ENCODE results near the gene ZNF530.

ZNF530 gene

DNA sequence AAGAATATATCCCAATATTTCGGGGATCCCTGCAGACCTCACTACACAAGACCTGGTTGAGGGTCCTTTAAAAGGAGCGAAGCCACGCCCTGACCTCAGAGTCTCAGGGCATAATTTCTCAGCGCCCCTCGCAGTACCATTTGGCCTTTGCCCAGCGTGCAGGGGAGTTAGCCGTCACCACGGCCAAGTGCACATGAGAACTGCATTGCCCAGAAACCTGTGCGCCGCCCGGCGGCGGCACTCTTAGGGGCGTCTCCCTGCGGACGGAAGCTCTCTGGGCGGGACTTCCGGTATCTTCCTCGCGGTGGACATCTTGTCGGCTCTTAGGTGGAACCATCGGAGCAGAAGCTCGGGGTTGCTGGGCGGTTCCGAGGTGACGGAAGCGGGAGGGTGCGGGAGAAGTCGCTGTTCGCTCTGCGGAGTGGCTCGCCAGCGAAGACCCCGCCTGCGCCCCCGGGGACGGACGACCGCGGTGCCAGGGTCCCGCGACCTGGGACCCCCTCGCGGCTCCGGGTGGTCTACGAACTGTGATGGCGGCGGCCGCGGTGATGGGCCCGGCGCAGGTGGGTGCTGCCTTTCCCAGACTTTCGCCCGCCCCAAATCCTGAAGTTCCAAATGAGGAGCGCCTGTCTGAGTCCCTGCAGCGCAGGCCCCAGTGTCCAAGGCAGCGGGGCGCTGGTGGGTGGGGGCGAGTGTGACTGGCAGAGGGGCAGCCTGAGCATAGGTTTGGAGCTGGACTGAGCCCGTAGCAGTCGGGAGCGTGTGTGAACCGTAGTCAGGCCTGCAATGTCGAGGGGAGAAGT lies 14.5 kb downstream of the ZNF530 start, which contains the start of gene ZNF134:
ZNF134 (plus strand) TSS at position 302 of the 803 bp plus-strand sequence. CDS start 5,227 bp downstream, outside the sequence.
- FAIRE-seq (no peak), DNase-seq (ENCODE audit: low spot score) (peak; percentile 94)

DNA sequence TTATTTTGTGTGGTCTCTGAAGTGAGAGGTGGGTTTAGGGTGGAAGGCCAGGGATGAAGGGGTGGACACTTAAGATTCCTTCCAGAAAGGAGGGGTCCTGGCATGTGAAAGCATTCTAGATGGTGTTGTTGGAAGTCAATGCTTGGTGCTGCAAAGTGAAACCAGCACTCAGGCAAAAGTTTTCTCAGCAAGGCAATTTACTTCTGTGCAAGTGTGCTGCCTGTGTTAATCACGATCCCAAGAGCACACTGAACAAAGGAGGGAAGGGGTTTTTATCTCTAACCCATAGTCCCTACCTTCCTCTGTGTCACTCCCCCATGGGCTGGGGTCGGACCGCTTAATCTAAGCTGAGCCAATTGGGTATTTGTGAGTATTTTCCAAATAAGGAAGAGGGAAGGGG lies 15.7 kb downstream of the ZNF530 start:
- DNase-seq (ENCODE audit: low spot score), result no peak
- no peak for FAIRE-seq

DNA sequence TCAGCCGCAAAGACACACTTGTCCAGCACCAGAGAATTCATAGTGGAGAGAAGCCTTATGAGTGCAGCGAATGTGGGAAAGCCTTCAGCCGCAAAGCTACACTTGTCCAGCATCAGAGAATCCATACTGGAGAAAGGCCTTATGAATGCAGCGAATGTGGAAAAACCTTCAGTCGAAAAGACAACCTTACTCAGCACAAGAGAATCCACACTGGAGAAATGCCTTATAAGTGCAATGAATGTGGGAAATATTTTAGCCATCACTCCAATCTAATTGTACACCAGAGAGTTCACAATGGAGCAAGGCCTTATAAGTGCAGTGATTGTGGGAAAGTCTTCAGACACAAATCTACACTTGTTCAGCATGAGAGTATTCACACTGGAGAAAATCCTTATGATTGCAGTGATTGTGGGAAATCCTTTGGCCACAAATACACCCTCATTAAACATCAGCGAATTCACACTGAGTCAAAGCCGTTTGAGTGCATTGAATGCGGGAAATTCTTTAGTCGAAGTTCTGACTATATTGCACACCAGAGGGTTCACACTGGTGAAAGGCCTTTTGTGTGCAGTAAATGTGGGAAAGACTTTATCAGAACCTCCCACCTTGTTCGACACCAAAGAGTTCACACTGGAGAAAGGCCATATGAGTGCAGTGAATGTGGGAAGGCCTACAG lies 21.1 kb downstream of the ZNF530 start:
- no peak for DNase-seq (ENCODE audit: low spot score)
- FAIRE-seq, result no peak

DNA sequence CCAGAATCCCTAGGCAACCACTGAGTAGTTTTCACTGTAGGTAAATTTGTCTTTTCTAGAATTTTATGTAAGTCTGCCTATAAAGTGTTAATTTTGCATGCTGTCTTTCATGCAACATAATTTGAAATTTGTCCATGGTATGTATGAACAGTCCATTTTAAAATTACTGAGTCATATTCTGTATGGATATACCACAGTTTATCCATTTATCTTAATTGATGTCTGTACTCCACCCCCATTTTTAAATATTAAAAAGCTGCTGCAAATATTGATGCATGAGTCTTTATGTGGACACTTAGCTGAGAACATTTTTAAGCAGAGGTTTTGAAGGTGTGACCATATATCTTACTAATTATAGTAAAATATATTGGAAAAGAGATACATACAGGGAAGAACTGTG lies 23.4 kb downstream of the ZNF530 start:
- FAIRE-seq (no peak), DNase-seq (ENCODE audit: low spot score) (no peak)

DNA sequence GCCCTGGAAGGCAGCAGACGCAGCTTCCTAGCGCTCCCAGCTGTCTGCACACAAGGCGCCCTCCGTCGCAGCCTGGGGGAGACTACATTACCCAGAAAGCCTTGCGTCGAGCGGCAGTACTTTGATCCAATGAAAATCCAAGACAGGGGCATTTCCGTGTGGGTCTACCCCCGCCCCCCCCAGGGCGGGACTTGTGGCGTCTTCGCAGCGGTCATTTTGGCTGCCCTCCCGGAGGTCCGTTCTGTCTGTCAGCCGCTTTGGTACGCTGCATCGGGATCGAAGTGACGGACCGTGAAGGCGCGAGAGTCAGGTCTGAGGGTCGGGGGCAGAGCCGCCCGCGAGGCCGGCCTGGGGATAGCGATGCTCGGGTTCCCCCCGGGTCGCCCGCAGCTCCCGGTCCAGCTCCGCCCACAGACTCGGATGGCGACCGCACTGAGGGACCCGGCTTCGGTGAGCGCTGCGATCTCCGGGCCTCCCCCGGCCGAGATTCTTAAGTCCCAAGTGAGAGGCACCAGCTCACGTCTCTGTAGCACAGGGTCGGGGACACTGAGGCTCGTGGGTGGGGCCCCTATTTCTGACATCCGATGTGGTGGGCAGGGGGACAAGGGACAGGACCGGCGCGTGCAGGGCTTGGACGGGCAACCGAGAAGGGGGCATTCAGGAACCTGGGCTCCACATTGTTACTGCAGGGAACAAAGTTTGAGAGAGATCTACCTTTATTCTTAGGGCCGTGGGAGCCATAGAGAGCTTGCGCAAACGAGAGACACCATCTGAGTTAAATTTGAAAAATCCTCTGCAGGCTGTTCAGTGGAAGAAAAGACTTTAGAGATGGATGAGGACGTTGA lies 33.5 kb downstream of the ZNF530 start, which contains the start of gene ZNF211:
ZNF211 (plus strand) TSS at position 182 of the 845 bp plus-strand sequence; CDS start at position 361, 179 bp downstream.
- FAIRE-seq, result peak; percentile 44
- DNase-seq (ENCODE audit: low spot score), result peak; percentile 94

DNA sequence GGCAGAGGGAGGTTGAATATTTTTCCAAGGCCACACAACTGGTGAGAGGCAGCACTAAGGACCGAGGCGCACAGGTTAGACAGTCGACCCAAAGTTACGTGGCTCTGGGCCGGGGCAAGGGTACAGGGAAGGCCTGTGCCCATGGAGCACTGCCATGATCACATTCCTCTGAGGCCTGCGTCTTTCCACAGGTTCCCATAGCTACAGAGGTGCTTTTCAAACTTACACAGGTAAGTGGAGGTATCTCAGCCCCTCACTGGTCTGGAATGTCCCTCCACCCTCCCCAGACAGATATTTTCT lies 34.1 kb downstream of the ZNF530 start:
- FAIRE-seq (no peak), DNase-seq (ENCODE audit: low spot score) (no peak)

DNA sequence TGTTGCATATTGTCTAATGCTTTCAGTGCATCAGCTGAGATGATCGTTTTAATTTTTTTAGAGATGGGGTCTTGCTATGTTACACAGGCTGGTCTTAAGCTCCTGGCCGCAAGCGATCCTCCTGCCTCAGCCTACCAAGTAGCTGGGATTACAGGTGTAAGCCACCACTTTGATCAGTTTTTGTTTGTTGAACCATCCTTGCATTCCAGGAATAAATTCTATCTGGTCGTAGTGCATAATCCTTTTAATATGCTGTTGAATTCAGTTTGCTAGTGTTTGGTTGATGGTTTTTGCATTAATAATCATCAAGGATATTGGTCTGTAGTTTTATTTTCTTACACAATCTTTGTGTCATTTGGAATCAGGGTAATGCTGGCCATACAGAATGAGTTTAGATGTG lies 37.7 kb downstream of the ZNF530 start:
- DNase-seq (ENCODE audit: low spot score) (no peak), FAIRE-seq (no peak)

DNA sequence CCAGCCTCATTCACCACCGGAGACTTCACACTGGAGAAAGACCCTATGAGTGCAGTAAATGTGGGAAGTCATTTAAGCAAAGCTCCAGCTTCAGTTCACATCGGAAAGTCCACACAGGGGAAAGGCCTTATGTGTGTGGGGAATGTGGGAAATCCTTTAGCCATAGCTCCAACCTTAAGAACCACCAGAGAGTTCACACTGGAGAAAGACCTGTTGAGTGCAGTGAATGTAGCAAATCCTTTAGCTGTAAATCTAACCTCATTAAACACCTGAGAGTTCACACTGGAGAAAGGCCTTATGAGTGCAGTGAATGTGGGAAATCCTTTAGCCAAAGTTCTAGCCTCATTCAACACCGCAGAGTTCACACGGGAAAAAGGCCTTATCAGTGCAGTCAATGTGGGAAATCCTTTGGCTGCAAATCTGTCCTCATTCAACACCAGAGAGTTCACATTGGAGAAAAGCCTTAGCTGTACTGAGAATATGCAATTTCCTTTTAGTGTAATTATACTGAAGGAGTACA lies 42.1 kb downstream of the ZNF530 start:
- DNase-seq (ENCODE audit: low spot score) (no peak), FAIRE-seq (no peak)

DNA sequence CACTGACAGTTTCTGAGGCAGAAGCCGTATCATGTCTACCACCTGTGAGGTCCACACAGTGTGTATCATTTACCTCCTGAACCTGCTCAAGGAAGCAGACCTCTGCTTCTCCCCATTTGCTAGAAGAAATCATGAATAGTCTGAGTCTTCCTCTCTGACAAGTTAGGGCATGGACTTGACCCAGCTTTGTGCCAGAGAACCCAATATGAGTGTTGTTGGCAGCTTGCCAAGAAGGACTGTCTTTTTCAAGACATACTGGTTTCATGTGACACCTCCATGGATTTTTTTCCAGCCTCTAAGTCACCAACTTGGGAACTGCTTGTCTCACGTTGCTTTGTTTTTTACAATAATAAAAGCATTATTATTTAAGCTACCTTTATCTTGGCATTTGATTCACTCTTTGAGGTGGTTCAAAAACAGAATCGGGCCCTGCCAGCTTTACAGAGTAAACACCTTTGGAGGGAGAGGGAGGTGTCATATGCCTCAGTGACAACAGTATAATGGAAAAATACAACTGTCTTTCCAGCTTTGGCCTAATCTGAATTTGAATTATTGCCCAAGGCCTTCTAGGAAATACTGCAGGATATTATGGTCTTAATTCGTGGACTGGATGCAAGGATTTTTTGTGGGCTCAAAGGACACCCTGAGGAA lies 42.8 kb downstream of the ZNF530 start:
- no peak for DNase-seq (ENCODE audit: low spot score)
- FAIRE-seq, result no peak

DNA sequence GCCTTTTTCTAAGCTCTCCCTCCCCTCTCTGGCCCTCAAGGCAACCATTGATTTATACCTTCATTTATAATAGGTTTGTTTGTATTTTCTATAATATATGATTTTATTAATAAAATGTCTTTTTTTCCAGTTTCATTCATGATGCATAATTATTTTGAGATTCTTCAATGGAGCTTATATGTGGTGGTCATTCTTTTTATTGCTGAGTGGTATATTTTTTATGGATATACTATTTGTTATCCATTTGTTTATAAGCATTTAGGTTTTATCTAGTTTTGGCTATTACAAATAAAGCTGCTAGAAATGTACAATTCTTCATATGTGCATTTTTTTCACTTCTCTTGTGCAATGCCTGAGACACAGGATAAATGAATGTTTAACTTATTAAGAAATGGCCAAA lies 44.0 kb downstream of the ZNF530 start:
- DNase-seq (ENCODE audit: low spot score), result no peak
- FAIRE-seq, result no peak

DNA sequence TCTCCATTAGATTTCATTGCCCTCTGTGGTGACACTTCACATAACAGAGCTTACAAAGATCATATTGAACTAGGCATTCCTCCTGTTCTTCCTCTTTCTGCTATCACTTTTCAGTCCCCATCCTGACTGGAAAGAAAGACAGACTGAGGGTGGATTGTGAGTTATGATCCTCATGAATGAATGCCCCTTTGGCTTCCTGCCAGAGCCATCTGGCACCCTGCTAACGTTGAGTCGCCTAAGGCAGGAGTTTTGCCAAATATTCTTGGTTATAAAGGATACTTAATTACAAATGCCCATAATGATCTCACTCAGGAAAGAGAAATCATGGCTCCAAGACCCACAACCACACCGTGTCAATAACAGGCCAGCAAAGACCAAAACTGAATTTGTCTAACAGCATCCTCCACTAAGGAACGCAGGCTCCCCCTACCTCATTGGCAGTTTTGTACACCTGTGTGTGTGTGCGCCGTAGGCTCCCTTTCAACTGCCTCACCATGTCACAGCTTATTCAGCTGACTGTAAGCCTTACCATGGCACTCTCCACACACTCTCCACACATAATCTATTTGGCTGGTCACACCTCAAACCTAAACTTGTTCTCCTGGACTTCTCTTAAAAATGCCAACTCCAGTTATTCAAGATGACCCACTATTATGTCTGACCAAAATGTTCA lies 48.8 kb downstream of the ZNF530 start:
- DNase-seq (ENCODE audit: low spot score), result no peak
- no peak for FAIRE-seq

DNA sequence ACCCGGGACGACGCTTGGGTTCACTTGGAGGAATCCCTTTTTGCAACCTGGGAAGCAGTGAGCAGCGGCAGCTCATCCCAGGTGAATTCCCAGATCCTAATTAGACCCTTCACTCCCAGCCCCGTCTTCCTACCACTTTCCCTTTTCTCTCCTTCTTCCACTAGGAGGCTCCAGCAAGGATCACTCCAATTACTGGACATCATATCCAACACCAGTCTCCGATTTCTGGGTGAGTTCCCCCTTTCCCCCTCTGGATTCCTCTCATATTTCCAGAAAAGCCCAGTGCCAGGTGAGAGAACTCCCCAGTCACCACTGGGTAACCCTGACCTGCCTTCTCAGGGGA lies 51.9 kb downstream of the ZNF530 start:
- no peak for FAIRE-seq
- no peak for DNase-seq (ENCODE audit: low spot score)

DNA sequence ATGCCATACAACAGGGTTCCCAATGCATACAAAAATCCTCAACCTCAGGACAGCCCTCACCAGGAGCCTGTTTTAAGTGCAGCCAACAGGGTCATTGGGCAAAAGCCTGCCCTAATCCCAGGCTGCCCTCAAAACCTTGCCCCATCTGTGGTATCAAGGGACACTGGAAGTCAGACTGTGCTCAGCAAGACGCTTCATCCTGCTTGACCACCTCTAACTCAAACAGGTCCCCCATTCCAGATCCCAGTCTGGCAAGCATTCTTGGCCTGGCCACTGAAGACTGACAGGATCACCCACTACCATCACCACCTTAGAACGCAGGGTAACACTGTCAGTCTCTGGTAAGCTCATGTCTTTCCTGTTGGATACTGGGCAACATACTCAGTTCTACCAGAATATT lies 54.0 kb downstream of the ZNF530 start:
- FAIRE-seq (no peak), DNase-seq (ENCODE audit: low spot score) (no peak)

DNA sequence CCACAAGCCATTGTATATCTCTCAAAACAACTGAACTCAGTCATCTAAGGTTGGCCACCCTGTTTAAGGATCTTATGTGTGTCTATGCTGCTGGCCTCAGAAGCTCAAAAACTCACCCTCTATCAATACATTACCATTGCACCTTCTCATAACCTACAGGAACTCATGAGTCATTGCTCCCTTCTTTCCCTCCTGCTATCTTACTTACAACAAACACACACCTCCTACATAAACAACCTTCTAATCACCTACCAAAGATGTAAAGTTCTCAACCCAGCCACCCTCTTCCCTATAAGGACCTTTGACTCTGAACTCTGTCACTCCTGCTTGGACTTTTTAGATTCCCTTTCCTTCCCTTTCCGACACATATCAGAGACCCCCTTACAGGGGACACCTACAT lies 55.8 kb downstream of the ZNF530 start:
- DNase-seq (ENCODE audit: low spot score) (no peak), FAIRE-seq (no peak)

DNA sequence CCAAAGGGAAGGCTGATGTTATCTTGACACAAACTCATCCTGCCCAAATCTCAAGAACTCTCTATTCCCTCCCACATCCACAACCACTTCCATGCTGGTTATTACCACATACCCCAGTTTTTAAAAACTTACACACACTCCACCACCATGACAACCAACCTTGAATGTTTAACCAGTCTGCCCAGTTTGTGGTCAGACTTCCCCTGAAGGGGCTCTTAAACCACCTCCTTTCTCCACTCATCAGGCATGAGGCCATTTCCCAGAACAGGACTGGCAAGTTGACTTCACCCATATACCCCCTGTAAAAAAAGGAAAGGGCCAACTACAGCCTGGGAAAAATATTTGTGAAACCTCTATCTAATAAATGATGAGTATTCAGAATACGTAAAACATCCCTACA lies 56.7 kb downstream of the ZNF530 start:
- DNase-seq (ENCODE audit: low spot score), result no peak
- FAIRE-seq, result no peak

All from urothelium cell line (cell line).